Ureter (tissue), 1 donor: ENCODE data around the gene ARAP2. TPM values are rescaled to one million over a fixed set of nuclear protein-coding genes. Genes with fewer than 3 reads are reported as not detected.
A peak's percentile ranks its signal among the peaks of the same experiment; 100 is the strongest.

ENCODE experiments used
- DNase-seq: peaks from one replicate; pipeline ENCODE4 v3.0.0-alpha.2; 2020; ENCODE audit warnings: low spot score
- total RNA-seq: library from RNA; stranded (reverse); gene quantifications from one replicate; pipeline ENCODE4 v1.2.4, GENCODE V29; 2023
- donor health status: DM: yes; HTN: yes; CAD: no.

ARAP2 gene, protein sequence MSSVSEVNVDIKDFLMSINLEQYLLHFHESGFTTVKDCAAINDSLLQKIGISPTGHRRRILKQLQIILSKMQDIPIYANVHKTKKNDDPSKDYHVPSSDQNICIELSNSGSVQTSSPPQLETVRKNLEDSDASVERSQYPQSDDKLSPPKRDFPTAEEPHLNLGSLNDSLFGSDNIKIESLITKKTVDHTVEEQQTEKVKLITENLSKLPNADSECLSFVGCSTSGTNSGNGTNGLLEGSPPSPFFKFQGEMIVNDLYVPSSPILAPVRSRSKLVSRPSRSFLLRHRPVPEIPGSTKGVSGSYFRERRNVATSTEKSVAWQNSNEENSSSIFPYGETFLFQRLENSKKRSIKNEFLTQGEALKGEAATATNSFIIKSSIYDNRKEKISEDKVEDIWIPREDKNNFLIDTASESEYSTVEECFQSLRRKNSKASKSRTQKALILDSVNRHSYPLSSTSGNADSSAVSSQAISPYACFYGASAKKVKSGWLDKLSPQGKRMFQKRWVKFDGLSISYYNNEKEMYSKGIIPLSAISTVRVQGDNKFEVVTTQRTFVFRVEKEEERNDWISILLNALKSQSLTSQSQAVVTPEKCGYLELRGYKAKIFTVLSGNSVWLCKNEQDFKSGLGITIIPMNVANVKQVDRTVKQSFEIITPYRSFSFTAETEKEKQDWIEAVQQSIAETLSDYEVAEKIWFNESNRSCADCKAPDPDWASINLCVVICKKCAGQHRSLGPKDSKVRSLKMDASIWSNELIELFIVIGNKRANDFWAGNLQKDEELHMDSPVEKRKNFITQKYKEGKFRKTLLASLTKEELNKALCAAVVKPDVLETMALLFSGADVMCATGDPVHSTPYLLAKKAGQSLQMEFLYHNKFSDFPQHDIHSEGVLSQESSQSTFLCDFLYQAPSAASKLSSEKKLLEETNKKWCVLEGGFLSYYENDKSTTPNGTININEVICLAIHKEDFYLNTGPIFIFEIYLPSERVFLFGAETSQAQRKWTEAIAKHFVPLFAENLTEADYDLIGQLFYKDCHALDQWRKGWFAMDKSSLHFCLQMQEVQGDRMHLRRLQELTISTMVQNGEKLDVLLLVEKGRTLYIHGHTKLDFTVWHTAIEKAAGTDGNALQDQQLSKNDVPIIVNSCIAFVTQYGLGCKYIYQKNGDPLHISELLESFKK (N-terminal part only)
- total RNA-seq, result 45.7 TPM

DNA sequence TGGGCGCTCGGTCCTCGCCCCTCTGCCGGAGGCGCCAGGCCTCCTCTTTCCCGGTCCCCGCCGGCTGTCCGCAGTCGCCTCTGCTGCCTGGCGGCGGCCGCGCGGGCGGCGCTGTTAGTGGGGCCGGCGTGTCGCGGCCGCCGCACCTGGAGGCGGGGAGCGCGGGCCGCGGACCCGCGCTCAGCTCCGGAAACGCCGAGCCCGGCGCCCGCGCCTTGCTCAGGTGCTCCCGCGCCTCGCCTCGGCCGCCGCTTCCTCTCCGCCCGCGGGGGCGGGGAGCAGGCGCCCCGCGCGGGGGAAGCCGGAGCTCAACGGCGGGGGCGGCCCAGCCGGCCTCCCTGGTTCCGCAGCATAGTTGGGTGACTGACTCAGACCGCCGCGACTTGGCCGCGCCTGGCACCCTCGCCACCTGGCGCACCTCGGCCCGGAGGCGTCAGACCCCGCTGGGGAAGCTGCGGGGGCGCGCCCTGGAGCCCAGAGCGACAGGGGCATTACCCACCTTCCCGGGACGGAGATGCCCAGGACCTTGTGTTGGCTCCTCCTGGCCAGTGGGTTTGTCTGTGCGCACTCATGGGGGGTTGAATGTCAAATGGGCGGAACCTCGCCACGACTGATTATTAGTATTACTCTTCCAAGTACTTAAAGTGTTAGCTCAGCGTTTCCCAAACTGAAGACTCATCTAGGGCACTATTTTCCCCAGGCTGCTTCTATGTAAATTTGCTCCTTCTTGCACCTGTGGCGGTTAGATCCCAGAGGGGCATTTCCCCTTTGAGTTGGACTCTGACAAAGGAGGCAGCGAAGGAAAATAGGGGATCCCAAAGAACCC, at the start of gene ARAP2:
Gene ARAP2, minus strand, starts transcription at position 258 of the 826 bp plus-strand sequence. CDS start 15,028 bp downstream, outside the sequence.
- peak; percentile 71 for DNase-seq

DNA sequence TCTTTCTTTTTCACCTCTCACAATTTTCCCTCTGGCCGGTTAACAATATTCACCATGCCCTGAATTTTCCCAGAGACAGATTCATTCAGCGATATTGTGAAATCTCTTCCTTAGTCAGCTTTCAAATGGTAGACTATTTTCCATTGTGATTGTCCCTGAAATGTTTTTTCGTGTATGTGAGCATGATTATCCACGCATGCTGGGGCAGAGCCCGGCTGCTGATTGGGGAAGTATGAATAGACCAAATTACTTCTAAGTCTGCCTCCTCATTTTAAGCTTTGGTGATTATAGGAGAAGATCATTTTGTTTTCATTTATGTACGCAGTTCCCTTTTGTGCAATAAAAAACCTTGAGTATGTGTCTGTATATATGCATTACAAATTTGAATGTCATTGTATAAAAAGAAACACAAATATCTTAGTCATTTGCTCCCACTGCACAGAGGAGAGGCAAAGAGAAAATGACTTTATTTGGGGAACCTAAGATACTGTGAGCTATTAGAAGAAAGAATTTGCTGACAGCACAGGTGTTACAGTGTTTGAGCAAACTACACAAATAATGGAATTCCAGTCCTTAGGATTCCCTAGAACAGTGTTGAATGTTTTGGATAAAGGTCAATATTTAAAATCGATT, 48.4 kb upstream of the ARAP2 start:
- no peak for DNase-seq

DNA sequence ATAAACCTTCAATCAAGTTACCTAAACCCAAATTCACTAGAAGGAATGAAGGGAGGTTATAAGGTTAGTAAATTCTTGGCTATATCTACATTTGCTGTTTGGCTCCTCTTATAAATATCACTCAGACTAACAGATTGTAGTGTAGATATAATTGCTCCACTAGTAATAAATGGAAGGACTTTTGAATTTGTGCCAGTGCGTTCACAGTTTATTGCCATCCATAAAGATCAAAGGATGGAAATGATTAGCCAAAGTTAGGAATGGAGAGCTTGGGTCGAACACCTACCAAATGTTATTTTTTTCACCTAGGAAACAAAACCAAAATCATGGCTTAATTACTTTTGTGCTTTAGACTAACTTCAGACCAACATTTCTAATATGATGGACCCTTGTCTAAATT, 46.3 kb upstream of the ARAP2 start:
- no peak for DNase-seq

DNA sequence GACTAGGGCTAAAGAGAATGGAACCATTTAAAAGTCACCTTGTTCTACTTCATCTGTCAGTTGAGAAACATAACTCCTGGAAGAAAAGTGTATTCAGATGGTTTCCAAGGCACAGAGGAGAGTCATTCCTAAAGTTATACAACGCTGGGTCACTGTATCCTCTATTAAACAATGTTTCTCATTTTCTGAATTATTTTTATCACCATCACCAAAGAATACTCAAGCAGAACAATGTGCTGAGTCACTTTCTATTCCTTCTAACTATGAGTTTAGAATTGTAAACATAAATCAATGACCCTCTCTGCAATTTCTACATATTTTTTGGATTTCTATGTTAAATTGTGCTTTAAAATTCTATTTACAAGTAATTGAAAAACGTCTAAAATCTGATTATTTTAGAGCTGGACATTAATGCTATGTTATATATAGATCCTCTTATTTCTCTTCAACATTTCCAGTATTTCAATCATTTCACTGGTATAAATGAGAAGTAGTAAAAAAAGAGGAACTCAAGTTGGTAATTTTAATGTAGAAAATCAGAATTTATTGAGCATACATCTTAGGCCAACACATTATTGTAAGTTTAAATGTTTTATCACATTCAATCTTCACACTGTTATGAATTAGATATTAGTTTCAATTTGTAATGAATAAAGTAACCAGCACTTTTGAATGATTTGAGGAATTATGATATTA, 44.6 kb upstream of the ARAP2 start:
- DNase-seq, result no peak

DNA sequence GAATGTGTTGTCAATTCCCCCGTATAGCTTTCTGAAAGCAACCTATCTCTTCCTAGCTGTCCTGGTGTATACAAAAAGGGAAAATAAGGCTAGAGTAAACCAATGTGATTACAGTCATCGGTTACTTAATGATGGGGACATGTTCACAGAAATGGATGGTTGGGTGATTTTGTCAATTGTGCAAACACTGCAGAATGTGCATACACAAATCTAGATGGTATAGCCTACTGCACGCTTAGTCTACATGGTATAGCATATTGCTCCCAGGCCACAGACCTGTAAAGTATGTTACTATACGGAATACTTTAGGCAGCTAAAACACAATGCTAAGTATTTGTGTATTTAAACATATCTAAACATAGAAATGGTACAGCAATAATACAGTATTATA, 42.2 kb upstream of the ARAP2 start:
- no peak for DNase-seq

DNA sequence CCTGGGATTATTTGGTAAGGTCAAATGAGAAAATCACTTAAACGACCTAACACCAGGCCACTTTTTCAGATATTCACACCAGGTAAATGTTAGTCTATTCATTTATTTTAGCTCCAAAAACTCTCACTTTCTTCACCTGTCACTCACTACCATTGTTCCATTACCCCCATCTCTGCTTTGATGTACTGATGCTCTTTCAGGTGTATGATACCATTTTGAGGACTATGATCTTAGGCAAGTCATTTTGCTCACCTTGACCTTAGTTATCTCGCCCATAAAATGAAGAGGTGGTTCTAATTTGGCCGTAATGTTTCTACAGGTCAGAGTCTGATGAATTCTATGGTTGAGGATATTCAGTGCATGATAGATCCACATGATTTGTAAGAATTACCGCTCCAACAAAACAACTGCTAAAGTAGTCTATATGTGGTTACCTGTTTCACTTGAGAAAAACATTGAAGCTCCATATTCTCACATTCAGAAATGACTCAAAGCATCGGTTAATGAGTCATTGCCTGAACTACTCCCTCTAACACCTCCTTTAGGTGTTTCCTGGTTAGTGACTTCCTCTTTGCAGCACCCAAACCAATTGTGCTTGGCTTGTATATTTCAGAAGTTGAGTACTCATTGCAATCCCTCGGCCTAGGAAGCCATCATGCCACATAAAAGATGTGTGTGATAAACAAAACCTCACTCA, 41.6 kb upstream of the ARAP2 start:
- DNase-seq, result no peak

DNA sequence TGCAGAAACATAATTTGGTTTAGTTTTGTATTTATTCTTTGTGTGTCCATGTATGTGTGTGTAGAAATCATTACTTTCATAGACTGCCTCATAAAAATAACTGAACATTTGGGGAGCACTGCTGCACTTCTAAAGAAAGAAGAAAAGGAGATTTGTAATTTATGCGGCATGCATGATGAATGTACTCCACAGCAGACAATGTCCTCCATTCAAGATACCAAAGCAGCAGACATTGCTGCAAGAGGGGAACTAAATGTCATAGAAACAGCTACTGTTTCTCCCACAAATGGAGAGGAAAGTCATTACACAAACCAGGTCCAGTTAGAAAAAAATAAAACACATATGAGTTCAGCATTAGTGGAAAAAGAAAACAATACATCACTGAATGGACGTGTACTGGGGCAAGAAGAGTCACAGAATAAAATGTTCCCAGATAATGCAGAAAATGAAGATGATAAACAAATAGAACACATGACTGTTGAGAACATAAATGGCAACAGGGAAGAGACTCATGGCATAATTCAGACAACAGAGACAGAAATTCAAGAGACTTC, 39.7 kb upstream of the ARAP2 start:
- DNase-seq, result no peak

DNA sequence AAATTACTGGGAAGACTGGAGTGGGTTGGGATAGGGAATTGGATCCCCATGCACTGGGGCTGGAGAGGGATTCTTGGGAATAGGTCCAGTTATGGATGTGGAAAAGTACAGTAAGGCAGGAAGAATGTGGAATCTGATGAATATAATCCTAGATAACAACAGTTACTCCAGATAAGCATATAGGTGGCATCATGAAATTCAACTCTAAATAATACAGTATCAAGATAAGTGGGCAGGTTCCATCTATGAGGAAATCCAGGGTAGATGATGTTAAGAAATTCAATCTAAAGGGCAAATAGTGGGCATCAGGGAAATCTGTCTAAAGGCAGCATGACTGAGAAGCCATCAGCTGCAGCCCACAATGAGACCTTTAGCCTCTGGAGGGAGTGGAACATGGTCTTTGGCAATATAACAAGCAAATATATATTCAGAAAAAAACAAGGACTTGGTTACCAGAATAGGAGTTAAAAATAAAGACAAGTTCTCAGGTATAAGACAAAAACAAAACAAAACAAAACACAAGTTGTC, 38.3 kb upstream of the ARAP2 start:
- DNase-seq, result no peak

DNA sequence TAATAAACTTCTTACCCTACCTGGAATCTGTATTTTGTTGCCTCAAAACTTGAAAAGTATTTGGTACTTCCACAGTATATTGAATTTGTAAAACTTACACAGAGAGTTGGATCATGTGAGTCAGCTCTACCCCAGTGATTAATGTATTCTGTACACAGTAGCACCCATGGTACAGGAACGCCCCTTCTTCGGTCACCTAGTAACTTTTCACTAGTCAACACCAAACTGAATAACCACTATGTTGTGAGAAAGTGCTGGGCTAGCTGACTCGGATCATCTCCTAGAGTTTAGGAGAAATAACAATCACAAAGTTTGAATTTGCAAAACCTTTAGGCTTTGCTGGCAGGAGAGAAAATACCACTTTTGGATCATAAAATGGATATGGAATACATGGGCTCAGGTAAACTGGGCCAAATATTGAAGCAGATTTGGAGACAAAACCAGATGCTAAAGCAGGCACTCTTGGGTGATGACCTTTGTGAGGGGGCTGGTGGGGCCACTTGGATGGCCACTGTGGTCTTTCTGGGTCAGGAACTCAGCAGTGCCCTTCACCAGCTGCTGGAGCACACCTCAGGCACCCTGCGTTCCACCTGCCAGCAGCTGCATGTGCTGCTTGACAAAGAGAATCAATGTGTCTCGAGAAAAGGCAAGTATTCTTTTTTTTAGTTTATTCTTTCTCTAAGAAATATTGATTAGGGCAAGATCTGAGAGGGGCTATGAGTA, 37.2 kb upstream of the ARAP2 start, which contains the start of gene DTHD1:
Gene DTHD1, plus strand, starts transcription at position 233 of the 723 bp plus-strand sequence. Its CDS starts 143 bp downstream, at position 376.
- DNase-seq, result no peak

DNA sequence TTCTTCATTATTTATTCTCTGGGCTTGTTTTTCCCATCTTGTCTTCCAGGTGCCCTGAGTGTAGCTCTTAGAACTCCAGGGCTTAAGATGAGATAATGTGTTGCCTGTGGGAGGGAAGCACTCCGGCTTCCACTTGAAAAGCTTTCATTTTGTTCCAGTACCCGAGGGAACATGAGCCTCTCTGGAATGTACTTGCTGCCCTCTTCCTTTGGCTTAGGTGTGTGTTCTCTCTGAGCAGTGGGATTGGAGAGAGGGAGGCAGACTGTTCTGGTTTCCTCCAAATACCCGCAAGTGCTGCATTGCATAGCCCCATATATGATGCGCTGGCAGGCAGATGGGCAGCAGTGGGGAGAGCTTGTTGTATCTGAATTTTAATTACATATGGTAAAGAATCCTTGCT, 36.2 kb upstream of the ARAP2 start:
- DNase-seq, result no peak

DNA sequence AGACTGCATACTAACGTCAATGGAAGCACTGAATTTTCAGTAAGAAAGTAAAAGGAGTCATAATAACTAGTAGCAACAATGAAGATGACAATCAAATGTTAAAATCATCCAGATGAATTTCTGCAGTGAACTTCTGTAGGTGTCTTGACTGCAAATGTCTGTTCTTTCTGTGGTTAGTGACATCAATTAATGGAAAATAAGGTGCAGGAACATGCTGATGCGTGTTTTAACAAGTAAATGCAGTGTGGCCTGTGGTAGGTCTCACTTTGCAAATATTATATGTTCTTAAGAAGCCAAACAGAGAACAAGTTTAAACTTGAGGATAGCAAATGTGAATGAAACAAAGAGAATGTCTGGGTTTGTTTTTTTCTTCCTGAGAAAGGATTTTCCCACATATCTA, 34.5 kb upstream of the ARAP2 start:
- no peak for DNase-seq

DNA sequence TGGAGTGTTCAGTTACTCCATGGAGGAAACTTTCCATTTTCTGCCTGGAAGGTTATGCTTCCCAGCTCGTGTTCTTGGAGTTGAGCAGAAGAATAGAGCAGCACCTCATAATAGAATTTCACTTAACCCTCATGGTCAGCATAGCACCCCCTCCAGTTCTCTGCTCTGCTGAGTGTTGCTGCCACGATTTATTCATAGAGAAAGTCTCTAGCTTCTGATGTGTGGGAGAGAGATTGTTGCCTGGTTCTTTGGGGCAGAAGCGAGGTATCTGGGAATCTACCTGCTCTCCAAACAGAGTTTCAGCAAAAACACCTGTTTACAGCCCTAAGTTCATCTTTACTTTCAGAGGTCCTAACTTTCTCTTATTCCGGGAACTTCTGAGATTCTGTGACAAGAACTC, 33.2 kb upstream of the ARAP2 start:
- DNase-seq, result no peak

DNA sequence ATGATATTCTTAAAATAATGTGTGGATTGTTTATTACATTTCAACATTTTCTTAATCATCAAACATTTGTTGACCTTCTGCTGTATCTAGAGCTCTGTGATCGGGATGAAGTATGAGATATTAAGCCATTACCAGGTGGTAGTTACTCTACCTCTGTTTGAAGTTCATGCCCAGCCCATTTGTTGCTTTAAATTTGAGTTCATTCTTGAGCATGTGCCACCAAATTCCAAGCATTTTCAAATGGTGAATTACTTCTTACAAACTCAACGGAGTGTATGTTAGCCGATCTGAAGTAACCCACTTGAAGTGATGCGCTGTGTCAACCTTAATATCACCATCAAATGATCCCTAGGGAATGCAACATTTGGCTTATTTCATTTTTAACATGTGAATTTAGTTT, 29.8 kb upstream of the ARAP2 start:
- no peak for DNase-seq

DNA sequence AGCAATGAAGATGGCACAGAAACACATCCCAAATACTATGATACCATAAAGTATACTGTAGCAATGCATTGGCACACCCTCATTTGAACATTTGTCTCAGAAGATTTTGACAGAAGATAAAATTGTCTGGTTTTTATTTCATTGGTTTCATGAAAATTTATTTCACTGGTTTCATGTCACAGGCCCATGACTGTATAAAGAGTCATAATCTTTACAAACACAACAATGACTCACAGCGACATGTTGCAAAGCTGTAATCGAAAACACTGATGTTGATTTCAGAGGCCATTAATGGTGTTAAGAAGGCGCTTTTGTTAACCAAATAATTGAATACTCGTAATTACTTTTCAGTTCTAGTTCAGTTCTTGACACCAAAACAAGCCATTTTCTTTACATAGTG, 29.0 kb upstream of the ARAP2 start:
- DNase-seq, result no peak

DNA sequence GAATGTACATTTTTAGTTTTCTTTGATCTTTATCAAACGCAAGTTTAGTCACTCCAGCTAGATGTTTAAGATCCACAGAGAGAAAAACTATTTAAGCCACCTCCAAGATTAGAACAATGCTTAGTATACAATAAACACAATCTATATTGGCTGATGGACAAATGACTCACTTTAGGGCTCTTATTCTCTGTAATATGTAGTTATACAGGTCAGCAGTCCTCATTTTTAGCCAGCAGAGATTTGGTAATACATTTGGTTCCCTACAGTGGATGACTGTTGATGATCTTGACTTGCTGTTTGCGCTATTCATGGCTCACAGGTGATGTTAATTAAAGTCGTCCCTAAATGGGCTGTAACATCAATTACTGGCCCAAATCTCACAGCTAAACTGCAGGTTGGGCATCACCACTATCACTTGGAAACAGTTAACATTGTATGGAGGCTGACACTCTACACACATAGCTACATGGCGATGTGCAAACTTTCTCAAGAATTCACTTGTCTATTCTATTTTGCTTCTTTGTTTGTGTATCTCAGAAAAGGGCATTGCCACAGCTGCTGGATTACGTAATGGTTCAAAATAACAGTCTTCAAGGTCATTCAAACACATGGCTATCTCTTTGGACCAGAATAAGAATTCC, 25.3 kb upstream of the ARAP2 start:
- no peak for DNase-seq

DNA sequence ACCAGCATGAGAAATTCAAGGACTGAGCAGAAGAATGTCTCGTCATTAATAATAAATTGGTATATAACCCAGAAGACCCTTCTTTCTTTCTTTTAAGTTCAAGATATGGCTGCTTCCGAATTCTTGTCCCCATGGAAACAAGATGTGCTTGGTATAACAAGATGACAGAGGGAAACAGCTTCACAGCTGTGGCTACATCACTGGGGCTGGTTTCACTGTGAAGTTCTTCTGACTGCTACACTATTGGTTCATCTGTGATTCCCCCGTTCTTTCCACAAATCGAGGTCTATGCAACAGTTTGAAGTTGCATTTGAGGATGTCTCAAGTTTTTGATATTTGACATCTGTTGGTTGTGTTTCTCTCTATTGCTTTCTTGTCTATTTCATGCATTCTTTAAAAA, 24.8 kb upstream of the ARAP2 start:
- no peak for DNase-seq

DNA sequence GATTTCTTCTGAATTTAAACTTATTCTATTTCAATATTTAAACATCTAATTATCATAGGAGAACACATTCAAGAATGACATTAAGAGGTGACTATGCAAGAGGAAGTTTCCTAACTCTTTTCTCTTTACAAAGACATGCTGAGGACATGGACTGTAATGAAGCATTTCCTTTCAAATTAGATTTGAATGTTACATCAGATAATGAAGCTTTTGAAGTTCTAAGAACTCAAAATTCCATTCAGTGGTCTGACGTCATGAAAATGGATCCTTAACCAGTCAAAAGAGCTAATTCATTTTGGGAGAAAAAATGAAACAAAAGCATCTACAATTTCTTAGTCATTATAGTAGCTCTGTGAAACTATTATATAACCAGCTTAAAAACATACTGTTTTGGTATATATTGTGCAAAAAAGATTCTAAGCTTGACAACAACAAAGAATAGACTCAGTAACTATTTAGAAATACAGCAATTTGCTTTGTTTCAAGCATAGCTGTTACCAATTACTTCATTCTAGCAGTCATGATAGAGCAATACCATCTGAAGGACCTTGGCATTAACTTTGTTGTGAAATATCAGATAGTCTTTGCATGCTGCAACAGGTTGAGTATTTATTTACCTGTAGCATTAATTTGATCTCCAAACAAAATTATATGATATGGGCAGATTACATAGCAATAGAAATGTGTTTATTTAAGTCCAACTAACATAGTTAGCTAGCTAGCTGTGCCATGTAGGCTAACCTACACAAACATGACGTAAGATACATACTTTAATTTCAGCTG, 23.4 kb upstream of the ARAP2 start:
- no peak for DNase-seq
